Parathyroid adenoma (tissue), 2 donors: ENCODE measurements around the gene TEKTIP1.

ENCODE experiments used
- H2AFZ ChIP-seq: fragments of 300-600 bp; sonication (generic); one replicate; pipeline ENCODE4 v1.7.0; 2017; ENCODE audit warnings: antibody characterized with exemption, mild to moderate bottlenecking
- H3K27ac ChIP-seq: fragments of 300-600 bp; sonication (generic); one replicate; pipeline ENCODE4 v1.7.0; 2017
- H3K27me3 ChIP-seq: fragments of 300-600 bp; sonication (generic); one replicate; pipeline ENCODE4 v1.7.0; 2017; ENCODE audit warnings: low read length; ENCODE audit not compliant: control insufficient read depth, insufficient read depth
- H3K36me3 ChIP-seq: fragments of 300-600 bp; sonication (generic); one replicate; pipeline ENCODE4 v1.7.0; 2017; ENCODE audit warnings: low read length; ENCODE audit not compliant: control insufficient read depth, insufficient read depth
- H3K4me1 ChIP-seq: fragments of 300-600 bp; sonication (generic); one replicate; pipeline ENCODE4 v1.7.0; 2017; ENCODE audit warnings: control low read depth
- H3K4me2 ChIP-seq: fragments of 300-600 bp; sonication (generic); one replicate; pipeline ENCODE4 v1.7.0; 2017; ENCODE audit warnings: low read length
- H3K4me3 ChIP-seq: fragments of 300-600 bp; sonication (generic); one replicate; pipeline ENCODE4 v1.7.0; 2017; ENCODE audit warnings: low read depth, low read length
- H3K79me2 ChIP-seq: fragments of 300-600 bp; sonication (generic); one replicate; pipeline ENCODE4 v1.7.0; 2017; ENCODE audit warnings: control low read depth
- H3K9ac ChIP-seq: fragments of 300-600 bp; sonication (generic); one replicate; pipeline ENCODE4 v1.7.0; 2017; ENCODE audit warnings: mild to moderate bottlenecking
- H3K9me3 ChIP-seq: fragments of 300-600 bp; sonication (generic); one replicate; pipeline ENCODE4 v1.7.0; 2017; ENCODE audit warnings: low read length; ENCODE audit not compliant: control insufficient read depth
- TF ChIP-seq, protein P1 (sequence below): fragments of 300-600 bp; sonication (generic); IDR thresholded peaks from one replicate; pipeline ENCODE4 v1.7.0; 2017; ENCODE audit warnings: antibody characterized with exemption, mild to moderate bottlenecking
- donor health status: primary hyperparathyroidism.

The TEKTIP1 gene

DNA sequence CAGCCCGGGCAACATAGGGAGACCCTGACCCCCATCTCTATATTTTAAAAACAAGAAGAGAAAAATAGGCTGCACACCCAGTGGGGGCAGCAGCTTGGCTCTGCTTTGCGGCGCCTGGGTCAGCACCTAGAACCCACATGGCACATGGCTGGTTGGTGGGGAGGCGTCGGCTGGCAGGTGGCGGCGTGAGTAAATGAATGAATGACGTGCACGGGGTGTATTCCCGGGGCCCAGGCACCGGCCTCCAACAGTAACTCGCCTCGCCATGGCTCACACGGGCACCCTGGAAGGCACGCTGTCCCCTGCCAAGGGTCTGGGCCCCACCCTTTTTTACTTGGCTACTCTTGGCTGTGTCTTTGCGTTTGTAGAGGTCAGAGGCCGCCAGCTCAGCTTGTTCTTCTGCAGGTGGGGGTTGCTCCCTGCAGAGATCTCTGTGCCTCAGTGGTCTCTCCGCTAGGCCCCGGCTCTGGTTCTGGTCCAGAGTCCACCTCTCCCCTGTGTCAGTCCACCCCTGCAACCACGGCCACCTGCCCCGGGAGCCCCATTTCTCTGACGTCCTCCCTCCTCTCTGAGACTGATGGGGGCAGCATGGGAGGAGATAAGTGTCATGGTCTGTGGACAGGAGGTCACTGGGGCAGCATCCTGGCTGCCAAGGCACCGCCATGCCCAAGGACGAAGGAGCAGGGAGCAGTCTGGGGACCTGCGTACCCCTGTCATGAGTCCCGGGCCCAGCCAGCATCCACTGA is 27.3 kb upstream of the TEKTIP1 start:
- Histone ChIP-seq H3K9ac (no peak overlapping the region), H3K4me1 (peaks cover 17% of the 10 kb centered on the region), H3K27ac (no peak overlapping the region)

DNA sequence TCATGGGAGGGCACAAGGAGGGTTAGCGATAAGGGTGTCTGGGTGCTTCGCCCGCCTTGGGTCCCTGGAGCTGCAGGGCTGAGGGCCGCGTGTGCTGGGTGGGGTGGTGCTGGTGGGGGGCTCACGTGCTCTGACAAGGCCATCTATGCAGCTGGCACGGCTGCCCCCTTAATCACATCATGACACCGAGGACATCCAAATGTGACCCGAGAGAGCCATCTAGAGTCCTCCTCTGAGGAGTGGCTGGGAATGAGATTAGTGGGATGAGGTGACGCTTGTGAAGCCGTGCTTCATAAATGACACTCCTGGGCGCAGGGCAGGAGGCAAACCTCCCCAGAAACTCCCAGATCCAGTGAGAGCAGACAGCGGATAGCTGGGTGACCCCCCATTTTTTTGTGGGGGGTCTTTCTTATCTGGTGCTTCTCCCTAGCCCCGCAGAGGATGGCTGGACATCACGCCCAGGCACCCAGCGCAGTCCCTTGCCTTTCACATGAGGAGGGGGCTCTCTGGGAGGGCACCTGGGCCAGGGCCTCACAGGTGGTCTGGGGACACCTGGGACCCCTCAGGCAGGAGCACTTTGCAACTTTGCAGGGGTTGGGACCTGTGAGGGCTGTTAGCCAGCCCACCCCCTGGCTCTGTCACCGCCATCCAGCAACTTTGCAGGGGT is 26.3 kb upstream of the TEKTIP1 start:
- H3K27ac ChIP-seq, result no peak overlapping the region
- H3K4me3 ChIP-seq, result no peak overlapping the region
- H3K4me1 ChIP-seq, result peaks cover 17% of the 10 kb centered on the region
- no peaks in the 10 kb centered on the region for H3K27me3 ChIP-seq
- no peak overlapping the region for H2AFZ ChIP-seq
- TF ChIP-seq, protein P1, sequence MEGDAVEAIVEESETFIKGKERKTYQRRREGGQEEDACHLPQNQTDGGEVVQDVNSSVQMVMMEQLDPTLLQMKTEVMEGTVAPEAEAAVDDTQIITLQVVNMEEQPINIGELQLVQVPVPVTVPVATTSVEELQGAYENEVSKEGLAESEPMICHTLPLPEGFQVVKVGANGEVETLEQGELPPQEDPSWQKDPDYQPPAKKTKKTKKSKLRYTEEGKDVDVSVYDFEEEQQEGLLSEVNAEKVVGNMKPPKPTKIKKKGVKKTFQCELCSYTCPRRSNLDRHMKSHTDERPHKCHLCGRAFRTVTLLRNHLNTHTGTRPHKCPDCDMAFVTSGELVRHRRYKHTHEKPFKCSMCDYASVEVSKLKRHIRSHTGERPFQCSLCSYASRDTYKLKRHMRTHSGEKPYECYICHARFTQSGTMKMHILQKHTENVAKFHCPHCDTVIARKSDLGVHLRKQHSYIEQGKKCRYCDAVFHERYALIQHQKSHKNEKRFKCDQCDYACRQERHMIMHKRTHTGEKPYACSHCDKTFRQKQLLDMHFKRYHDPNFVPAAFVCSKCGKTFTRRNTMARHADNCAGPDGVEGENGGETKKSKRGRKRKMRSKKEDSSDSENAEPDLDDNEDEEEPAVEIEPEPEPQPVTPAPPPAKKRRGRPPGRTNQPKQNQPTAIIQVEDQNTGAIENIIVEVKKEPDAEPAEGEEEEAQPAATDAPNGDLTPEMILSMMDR, result no peak
- no peak overlapping the region for H3K4me2 ChIP-seq
- H3K36me3 ChIP-seq, result no peaks in the 10 kb centered on the region
- H3K9ac ChIP-seq, result no peak overlapping the region
- H3K79me2 ChIP-seq, result peaks cover 91% of the 10 kb centered on the region
- no peaks in the 10 kb centered on the region for H3K9me3 ChIP-seq

More for the DNA sequence above, 27.3 kb upstream of the TEKTIP1 start:
- no peak overlapping the region for H2AFZ ChIP-seq
- TF ChIP-seq, protein P1, result no peak
- no peaks in the 10 kb centered on the region for H3K9me3 ChIP-seq
- H3K36me3 ChIP-seq, result no peaks in the 10 kb centered on the region
- H3K79me2 ChIP-seq, result peaks cover 93% of the 10 kb centered on the region
- no peak overlapping the region for H3K4me3 ChIP-seq
- H3K27me3 ChIP-seq, result no peaks in the 10 kb centered on the region
- no peak overlapping the region for H3K4me2 ChIP-seq

DNA sequence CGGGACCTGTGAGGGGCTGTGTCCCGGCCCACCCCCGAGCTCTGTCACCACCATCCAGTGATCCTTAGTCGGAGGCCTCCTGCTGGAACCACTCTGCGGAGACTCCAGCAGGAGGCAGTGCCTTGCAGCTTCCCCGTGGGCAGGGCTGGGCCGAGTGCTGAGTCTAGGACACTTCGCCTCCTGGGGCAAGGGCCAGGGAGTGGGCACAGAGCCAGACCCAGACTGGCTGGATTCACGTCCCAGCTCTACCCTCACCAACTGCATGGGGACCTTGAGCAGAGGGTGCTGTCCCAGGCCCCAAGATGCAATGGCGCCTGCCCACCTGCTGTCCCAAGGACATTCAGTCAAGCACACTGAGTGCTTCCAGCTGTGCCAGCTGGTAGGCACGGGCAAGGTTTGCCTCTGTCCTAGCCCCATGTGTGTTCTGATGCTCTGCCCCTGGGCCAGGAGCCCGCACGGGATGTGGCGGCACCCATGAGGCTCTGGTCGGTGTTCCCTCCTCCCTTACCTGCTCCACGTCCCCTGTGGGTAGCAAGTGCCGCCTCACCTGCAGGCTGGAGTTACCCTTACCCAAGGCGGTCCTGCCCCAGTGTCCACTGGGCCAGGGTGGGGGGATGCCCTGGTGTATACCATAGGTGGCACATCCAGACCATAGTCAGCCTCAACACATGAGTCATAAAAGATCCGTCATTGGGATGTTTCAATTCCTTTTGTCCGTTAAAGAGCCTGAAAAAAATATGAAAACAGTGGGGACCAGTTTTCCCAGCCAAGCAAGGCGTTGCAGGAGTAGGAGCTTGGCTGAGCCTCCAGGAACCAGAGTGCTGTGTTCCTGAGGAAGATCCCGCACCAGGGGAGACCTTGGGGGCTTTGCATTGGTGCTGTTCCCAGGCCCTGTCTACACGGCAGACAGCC is 25.5 kb upstream of the TEKTIP1 start:
- Histone ChIP-seq H3K27me3 (no peaks in the 10 kb centered on the region), H2AFZ (no peak overlapping the region), H3K79me2 (peaks cover 91% of the 10 kb centered on the region), H3K4me2 (no peak overlapping the region), H3K9ac (no peak overlapping the region), H3K27ac (no peak overlapping the region), H3K4me1 (peaks cover 21% of the 10 kb centered on the region), H3K9me3 (no peaks in the 10 kb centered on the region), H3K36me3 (no peaks in the 10 kb centered on the region), H3K4me3 (no peak overlapping the region)
- TF ChIP-seq, protein P1, result no peak

DNA sequence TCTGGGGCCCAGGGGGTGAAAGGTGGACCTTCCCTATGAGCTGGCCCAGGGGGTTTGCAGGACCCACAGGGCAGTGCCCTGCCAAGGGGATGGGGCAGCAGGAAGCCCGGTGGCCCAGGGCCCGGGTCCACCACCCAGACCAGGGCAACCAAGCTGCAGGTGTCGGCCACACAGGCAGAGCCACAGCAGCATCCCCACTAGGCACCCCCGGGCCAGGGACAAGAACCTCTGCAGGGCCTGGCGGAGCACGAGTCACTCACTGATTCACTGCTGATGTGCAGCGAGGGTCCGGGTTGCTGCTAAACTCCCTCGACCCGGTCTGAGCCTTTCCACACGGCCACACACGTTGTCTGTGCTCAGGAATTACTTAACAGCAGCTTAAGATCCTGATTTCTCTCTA is 24.0 kb upstream of the TEKTIP1 start:
- Histone ChIP-seq H3K36me3 (no peaks in the 10 kb centered on the region), H3K79me2 (peaks cover 90% of the 10 kb centered on the region), H3K4me3 (no peak overlapping the region), H2AFZ (no peak overlapping the region), H3K9me3 (no peaks in the 10 kb centered on the region), H3K27ac (no peak overlapping the region), H3K9ac (no peak overlapping the region), H3K4me1 (peaks cover 21% of the 10 kb centered on the region), H3K27me3 (no peaks in the 10 kb centered on the region), H3K4me2 (no peak overlapping the region)
- TF ChIP-seq, protein P1, result no peak
